Daoy (cell line): ENCODE data around the gene SLC25A33. TPM values are rescaled to one million over a fixed set of nuclear protein-coding genes. Genes with fewer than 3 reads are reported as not detected.
"Not testable (repeated sequence)": the region's sequence is repeated elsewhere in the genome, so short reads cannot be mapped to it uniquely, and the experiment has no call there.

Source experiments
- DNase-seq: peaks from one replicate; pipeline ENCODE4 v3.0.0-alpha.2; 2015; ENCODE audit warnings: low read depth
- total RNA-seq: library from RNA; depleted of rRNA; stranded (reverse); fragments of >200 nt; shearing (Covaris generic); gene quantifications from 2 replicates; pipeline ENCODE4 v1.2.3, GENCODE V29; 2014; rRNA removed

SLC25A33 gene
- 12.6 and 17.4 TPM in 2 replicates for total RNA-seq

- peak; percentile 98 for DNase-seq
Measured at GRCh38 chr1:9539165-9539828, at the start of gene SLC25A33. Gene SLC25A33 (plus strand): TSS chr1:9539465. CDS start chr1:9539692, 227 bp downstream.

- DNase-seq: peak; percentile 85
Measured at GRCh38 chr1:9490605-9491339, 48.5 kb upstream of the SLC25A33 start.

- no peak for DNase-seq
Measured at GRCh38 chr1:9493326-9493725, 45.9 kb upstream of the SLC25A33 start.

- DNase-seq: peak; percentile 68
Measured at GRCh38 chr1:9494936-9495758, 44.1 kb upstream of the SLC25A33 start.

GRCh38 chr1:9495854-9496374, 43.4 kb upstream of the SLC25A33 start:
- no peak for DNase-seq

- DNase-seq: no peak
Measured at GRCh38 chr1:9500756-9501754, 38.2 kb upstream of the SLC25A33 start.

- no peak for DNase-seq
Measured at GRCh38 chr1:9503001-9503675, 36.1 kb upstream of the SLC25A33 start.

- no peak for DNase-seq
Measured at GRCh38 chr1:9505143-9505542, 34.1 kb upstream of the SLC25A33 start.

GRCh38 chr1:9506901-9507300, 32.4 kb upstream of the SLC25A33 start:
- DNase-seq: no peak

GRCh38 chr1:9510130-9510529, 29.1 kb upstream of the SLC25A33 start:
- no peak for DNase-seq

- not testable (repeated sequence) for DNase-seq
Measured at GRCh38 chr1:9515550-9515949, 23.7 kb upstream of the SLC25A33 start.

GRCh38 chr1:9518454-9518998, 20.7 kb upstream of the SLC25A33 start:
- DNase-seq: no peak

GRCh38 chr1:9520411-9520810, 18.9 kb upstream of the SLC25A33 start:
- DNase-seq: no peak

GRCh38 chr1:9529190-9529589, 10.1 kb upstream of the SLC25A33 start:
- DNase-seq: peak; percentile 69

- DNase-seq: no peak
Measured at GRCh38 chr1:9530320-9530719, 8.9 kb upstream of the SLC25A33 start.

- no peak for DNase-seq
Measured at GRCh38 chr1:9534953-9535352, 4.3 kb upstream of the SLC25A33 start.

GRCh38 chr1:9536301-9536700, 3.0 kb upstream of the SLC25A33 start:
- no peak for DNase-seq

GRCh38 chr1:9537863-9538668, 1.2 kb upstream of the SLC25A33 start:
- DNase-seq: no peak

GRCh38 chr1:9538669-9539164, 548 bp upstream of the SLC25A33 start:
- no peak for DNase-seq
